HG02759 (cell line): ENCODE data around the gene TNNC1.

Source experiments
- ATAC-seq: cut with Tn5 transposase; IDR thresholded peaks from one replicate; pipeline ENCODE4 v1.9.1; 2021; ENCODE audit warnings: mild to moderate bottlenecking, moderate library complexity; ENCODE audit not compliant: unreplicated experiment

The TNNC1 gene

GRCh38 chr3:52453496-52454249, at the start of gene TNNC1:
TSS of gene TNNC1 (minus strand) at chr3:52454041. CDS start at chr3:52454015, 26 bp downstream.
- ATAC-seq, result no peak

GRCh38 chr3:52502808-52503350, 49.0 kb upstream of the TNNC1 start:
- ATAC-seq, result no peak

- ATAC-seq, result no peak
Observed at GRCh38 chr3:52502001-52502400, 48.2 kb upstream of the TNNC1 start.

- no peak for ATAC-seq
Observed at GRCh38 chr3:52501046-52501445, 47.2 kb upstream of the TNNC1 start.

- ATAC-seq, result no peak
Observed at GRCh38 chr3:52498137-52499054, 44.6 kb upstream of the TNNC1 start.

- no peak for ATAC-seq
Observed at GRCh38 chr3:52495777-52496602, 42.1 kb upstream of the TNNC1 start.

GRCh38 chr3:52494886-52495495, 41.1 kb upstream of the TNNC1 start, which contains the start of gene STAB1:
TSS of gene STAB1 (plus strand) at chr3:52495338. CDS start at chr3:52495414, 76 bp downstream.
- ATAC-seq, result no peak

GRCh38 chr3:52494445-52494844, 40.6 kb upstream of the TNNC1 start:
- ATAC-seq, result no peak

GRCh38 chr3:52493232-52494017, 39.6 kb upstream of the TNNC1 start:
- ATAC-seq, result no peak

- ATAC-seq, result no peak
Observed at GRCh38 chr3:52492059-52492458, 38.2 kb upstream of the TNNC1 start.

- no peak for ATAC-seq
Observed at GRCh38 chr3:52490939-52491526, 37.2 kb upstream of the TNNC1 start.

- no peak for ATAC-seq
Observed at GRCh38 chr3:52490035-52490938, 36.4 kb upstream of the TNNC1 start.

GRCh38 chr3:52489453-52489852, 35.6 kb upstream of the TNNC1 start:
- no peak for ATAC-seq

GRCh38 chr3:52488746-52489145, 34.9 kb upstream of the TNNC1 start:
- no peak for ATAC-seq

- ATAC-seq, result no peak
Observed at GRCh38 chr3:52487788-52488691, 34.2 kb upstream of the TNNC1 start.

GRCh38 chr3:52487050-52487787, 33.4 kb upstream of the TNNC1 start:
- no peak for ATAC-seq
